ENCODE results near the gene ATP8B1.

- TF ChIP-seq CTCF (conservative IDR thresholded peaks at IDR 0.05; ENCODE audit: low read length) (no peak), EZH2phosphoT487 (IDR thresholded peaks at IDR 0.05; ENCODE audit: borderline replicate concordance) (no peak)
These were observed 181.9 kb downstream of the ATP8B1 start for GRCh38 chr18:57621246-57621604.

Measured in Loucy (cell line).